Uterus (tissue), 4 donors: ENCODE results near the gene VWF. TPM values are rescaled to one million over a fixed set of nuclear protein-coding genes. Genes with fewer than 3 reads are reported as not detected.
A peak's percentile ranks its signal among the peaks of the same experiment; 100 is the strongest.

ENCODE experiments used
- DNase-seq, 2 donors: peaks; one replicate each; pipeline ENCODE4 v3.0.0-alpha.2; 2019 to 2020
- H3K27ac ChIP-seq, 2 donors: fragments of 200-600 bp; sonication (generic); 1 replicate in 1 of 2; 2 replicates in 1 of 2; pipeline ENCODE4 v1.5.1; 2016 to 2018
- H3K27me3 ChIP-seq, 2 donors: fragments of 200-600 bp; sonication (generic); one replicate each; pipeline ENCODE4 v1.5.1; 2018 to 2019; ENCODE audit warnings: control low read depth in 1 of 2
- H3K36me3 ChIP-seq, 2 donors: fragments of 200-600 bp; sonication (generic); one replicate each; pipeline ENCODE4 v1.5.1; 2019; ENCODE audit warnings: control low read depth in 1 of 2
- H3K4me1 ChIP-seq, 2 donors: fragments of 200-600 bp; sonication (generic); one replicate each; pipeline ENCODE4 v1.5.1; 2018 to 2019; ENCODE audit warnings: control low read depth in 1 of 2
- H3K4me3 ChIP-seq, 2 donors: fragments of 200-600 bp; sonication (generic); 1 replicate in 1 of 2; 2 replicates in 1 of 2; pipeline ENCODE4 v1.5.1; 2018 to 2019; ENCODE audit warnings: mild to moderate bottlenecking in 1 of 2
- H3K9me3 ChIP-seq, 2 donors: fragments of 200-600 bp; sonication (generic); one replicate each; pipeline ENCODE4 v1.5.1; 2019; ENCODE audit warnings: control low read depth in 1 of 2
- CTCF ChIP-seq, 4 experiments: fragments of 200-600 bp in 2 of 4; fragments of 450-650 bp in 2 of 4; sonication (generic) in 2 of 4; IDR thresholded peaks; one replicate each; pipeline ENCODE4 v1.5.1; 2016 to 2019; ENCODE audit warnings: antibody characterized with exemption in 4 of 4, mild to moderate bottlenecking in 2 of 4, moderate library complexity in 1 of 4
- POLR2A ChIP-seq, 2 donors: fragments of 450-650 bp; IDR thresholded peaks; one replicate each; pipeline ENCODE4 v1.6.1; 2016; ENCODE audit warnings: antibody characterized with exemption in 2 of 2, mild to moderate bottlenecking in 1 of 2, moderate library complexity in 1 of 2
- intact Hi-C: fragments of 100-400 bp; cut with DNase I; formaldehyde crosslinking; loops from one replicate; pipeline ENCODE4 v1.15.1; 2023; ENCODE audit warnings: low total_unique reads
- total RNA-seq, 4 donors: library from RNA; depleted of rRNA in 3 of 4; stranded (reverse); fragments of >200 nt in 3 of 4; gene quantifications; one replicate each; pipeline versions ENCODE4 v1.1.0 to v1.2.4, GENCODE V29; 2014 to 2023
- donor health status: DM: yes; HTN: yes; CAD: no.

Gene VWF
- total RNA-seq, 4 donors from 2014 or later: 122 to 949 (median 380) TPM

- no peak for TF ChIP-seq POLR2A (IDR thresholded peaks at IDR 0.05)
- no peak overlapping the region for H3K4me3 ChIP-seq
- no peak for DNase-seq
Measured at GRCh38 chr12:6132496-6132895, 8.0 kb upstream of the VWF start.

GRCh38 chr12:6125310-6125608, 789 bp upstream of the VWF start:
- Histone ChIP-seq H3K27me3 (no peaks in the 10 kb centered on the region), H3K4me3 (no peak overlapping the region), H3K9me3 (no peaks in the 10 kb centered on the region), H3K4me1 (no peaks in the 10 kb centered on the region), H3K27ac (peak overlapping the region; percentile 10 to 26), H3K36me3 (no peaks in the 10 kb centered on the region)
- DNase-seq: no peak
- TF ChIP-seq POLR2A (IDR thresholded peaks at IDR 0.05) (no peak), CTCF (IDR thresholded peaks at IDR 0.05) (no peak)
- intact Hi-C loops: no loop called here

More at GRCh38 chr12:6132496-6132895, 8.0 kb upstream of the VWF start:
- Histone ChIP-seq H3K4me1 (no peaks in the 10 kb centered on the region), H3K27me3 (no peaks in the 10 kb centered on the region), H3K36me3 (no peaks in the 10 kb centered on the region), H3K9me3 (no peaks in the 10 kb centered on the region), H3K27ac (no peak overlapping the region)
- intact Hi-C loops: no loop called here

- intact Hi-C loops: no loop called here
- Histone ChIP-seq H3K36me3 (no peaks in the 10 kb centered on the region), H3K27me3 (no peaks in the 10 kb centered on the region), H3K4me1 (no peaks in the 10 kb centered on the region), H3K9me3 (no peaks in the 10 kb centered on the region), H3K27ac (peak overlapping the region; percentile 46 to 67), H3K4me3 (peak overlapping the region; percentile 19 to 24)
- no peak for DNase-seq
- TF ChIP-seq CTCF (IDR thresholded peaks at IDR 0.05) (no peak), POLR2A (IDR thresholded peaks at IDR 0.05) (no peak)
Measured at GRCh38 chr12:6123258-6123657, 1.2 kb downstream of the VWF start.

- intact Hi-C loops: no loop called here
- H3K9me3 ChIP-seq: no peaks in the 10 kb centered on the region
- TF ChIP-seq POLR2A (IDR thresholded peaks at IDR 0.05): no peak
- no peak for TF ChIP-seq CTCF (IDR thresholded peaks at IDR 0.05)
- H3K4me1 ChIP-seq: no peaks in the 10 kb centered on the region
- DNase-seq: no peak
- peak overlapping the region; percentile 46 to 67 for H3K27ac ChIP-seq
- H3K4me3 ChIP-seq: peak overlapping the region; percentile 9 to 24
- H3K36me3 ChIP-seq: no peaks in the 10 kb centered on the region
- no peaks in the 10 kb centered on the region for H3K27me3 ChIP-seq
Measured at GRCh38 chr12:6122201-6122600, 2.3 kb downstream of the VWF start.

GRCh38 chr12:6120796-6121473, 3.5 kb downstream of the VWF start:
- no peak for DNase-seq
- no peaks in the 10 kb centered on the region for H3K4me1 ChIP-seq
- H3K27me3 ChIP-seq: no peaks in the 10 kb centered on the region
- peak overlapping the region; percentile 46 to 47 for H3K27ac ChIP-seq
- TF ChIP-seq POLR2A (IDR thresholded peaks at IDR 0.05) (no peak), CTCF (IDR thresholded peaks at IDR 0.05) (no peak)
- no peaks in the 10 kb centered on the region for H3K36me3 ChIP-seq
- no peak overlapping the region for H3K4me3 ChIP-seq
- intact Hi-C loops: no loop called here
- H3K9me3 ChIP-seq: no peaks in the 10 kb centered on the region
